K562 (cell line): ENCODE results near the gene LAMA5. TPM values are rescaled to one million over a fixed set of nuclear protein-coding genes. Genes with fewer than 3 reads are reported as not detected.
A peak's percentile ranks its signal among the peaks of the same experiment; 100 is the strongest.

Experiments
- ATAC-seq: fragments of 200-7000 bp; cut with Tn5 transposase; 3 replicates; pipeline ENCODE4 v1.9.1; 2020; ENCODE audit warnings: moderate library complexity
- BruUV-seq: library from RNA; stranded (reverse); fragments of 400-500 nt; replicated peaks from 2 replicates; lab custom pipeline; 2021; lab: Mats Ljungman, UMichigan
- CTCF ChIA-PET: fragments of 300-600 bp; formaldehyde crosslinking; extraction: SDS; loops from one replicate; lab custom pipeline; 2021; ENCODE audit warnings: low intra/inter-chr PET ratio; lab: Yijun Ruan, JAX
- POLR2A ChIA-PET: fragments of 300-600, 350-650 bp; sonication (Branson Sonifier 250); formaldehyde crosslinking; extraction: SDS; loops from one replicate; lab custom pipeline; 2021; ENCODE audit warnings: antibody characterized with exemption, inconsistent platforms; lab: Yijun Ruan, JAX
- DNase-seq, 4 experiments: peaks; one replicate each; pipeline versions ENCODE4 v3.0.0 to v3.0.0-alpha.2; 2011 to 2018; ENCODE audit warnings: low spot score in 3 of 4, mixed read lengths in 3 of 4; ENCODE audit errors: extremely low read depth in 1 of 4
- FAIRE-seq: peaks from 2 replicates; lab custom pipeline; 2011; peaks lifted over from hg19 to GRCh38; lab: Jason Lieb, UNC
- H2AFZ ChIP-seq: 2 replicates; pipeline ENCODE4 v1.6.0; 2011; ENCODE audit warnings: low read depth, low read length, control low read depth, inconsistent platforms
- H3K27ac ChIP-seq: fragments of 200-600 bp; 3 replicates; pipeline ENCODE4 v1.8.0; 2011; ENCODE audit warnings: low read depth, mild to moderate bottlenecking, control low read depth, inconsistent platforms, low read length, moderate library complexity, mixed read lengths; ENCODE audit errors: extremely low read depth
- H3K27me3 ChIP-seq, 2 experiments: fragments of 300-600 bp in 1 of 2; 2 replicates in 1 of 2; 3 replicates in 1 of 2; pipeline versions ENCODE4 v1.6.0 to v1.8.0; 2011; ENCODE audit warnings: inconsistent platforms in 2 of 2, low read length in 2 of 2, mild to moderate bottlenecking in 1 of 2, mixed read lengths in 1 of 2, moderate library complexity in 1 of 2; ENCODE audit not compliant: control insufficient read depth in 2 of 2, insufficient read depth in 2 of 2
- H3K36me3 ChIP-seq: fragments of 300-600 bp; 3 replicates; pipeline ENCODE4 v1.8.0; 2011; ENCODE audit warnings: mild to moderate bottlenecking, low read length, inconsistent platforms; ENCODE audit not compliant: control insufficient read depth, insufficient read depth
- H3K4me1 ChIP-seq, 2 experiments: fragments of 200-600 bp in 1 of 2; replicated peaks in 1 of 2; 2 replicates in 1 of 2; 3 replicates in 1 of 2; pipeline versions ENCODE4 v1.5.1 to v1.8.0; 2011; ENCODE audit warnings: inconsistent platforms in 2 of 2, low read length in 2 of 2, mild to moderate bottlenecking in 1 of 2, mixed read lengths in 1 of 2, moderate library complexity in 1 of 2; ENCODE audit not compliant: control insufficient read depth in 2 of 2, insufficient read depth in 2 of 2
- H3K4me2 ChIP-seq: 2 replicates; pipeline ENCODE4 v1.6.1; 2011; ENCODE audit warnings: low read length, control low read depth, inconsistent platforms, mixed read lengths; ENCODE audit not compliant: insufficient read depth
- H3K4me3 ChIP-seq: fragments of 200-600 bp; sonication (generic), shearing (Covaris generic); 2 replicates; pipeline ENCODE4 v1.5.1; 2016; ENCODE audit warnings: control low read depth, inconsistent platforms
- H3K79me2 ChIP-seq: fragments of 200-600 bp; 3 replicates; pipeline ENCODE4 v1.8.0; 2011; ENCODE audit warnings: low read length, inconsistent platforms; ENCODE audit not compliant: control insufficient read depth, insufficient read depth
- H3K9ac ChIP-seq, 2 experiments: 2 replicates each; pipeline versions ENCODE4 v1.6.0 to v1.6.1; 2011; ENCODE audit warnings: low read depth in 2 of 2, low read length in 2 of 2, control low read depth in 1 of 2, inconsistent platforms in 1 of 2, mild to moderate bottlenecking in 1 of 2, mixed read lengths in 1 of 2; ENCODE audit not compliant: insufficient read depth in 1 of 2
- H3K9me1 ChIP-seq: one replicate; pipeline ENCODE4 v1.6.0; 2011; ENCODE audit warnings: inconsistent platforms, mild to moderate bottlenecking, low read length, moderate library complexity; ENCODE audit not compliant: control insufficient read depth, insufficient read depth
- H3K9me3 ChIP-seq: replicated peaks from 2 replicates; pipeline ENCODE4 v1.5.1; 2011; ENCODE audit warnings: low read depth, low read length, inconsistent platforms; ENCODE audit not compliant: control insufficient read depth, insufficient read depth
- H4K20me1 ChIP-seq: replicated peaks from 2 replicates; pipeline ENCODE4 v1.6.1; 2011; ENCODE audit warnings: low read length, inconsistent platforms, mixed read lengths; ENCODE audit not compliant: control insufficient read depth, insufficient read depth
- C11orf30 ChIP-seq: fragments of 450-650 bp; IDR thresholded peaks from 2 replicates; pipeline ENCODE4 v1.6.1; 2016; ENCODE audit warnings: low read depth, mild to moderate bottlenecking
- CXXC5 ChIP-seq: fragments of 250-450 bp; sonication (Bioruptor Pico); IDR thresholded peaks from 2 replicates; pipeline ENCODE4 v1.8.0; 2022; ENCODE audit warnings: inconsistent platforms, mild to moderate bottlenecking, moderate library complexity
- PRMT5 ChIP-seq: sonication (generic); formaldehyde crosslinking; IDR thresholded peaks from 2 replicates; pipeline ENCODE4 v1.5.0; 2020; ENCODE audit warnings: missing genetic modification reagents
- PTBP1 ChIP-seq: fragments of 200-400 bp; formaldehyde crosslinking; IDR thresholded peaks from 2 replicates; pipeline ENCODE4 v1.6.1; 2017; ENCODE audit warnings: low read depth, low read length
- ZNF133 ChIP-seq: fragments of 250-450 bp; sonication (Bioruptor Pico); IDR thresholded peaks from 2 replicates; pipeline ENCODE4 v1.4.0; 2020; ENCODE audit warnings: mild to moderate bottlenecking
- ZNF316 ChIP-seq: fragments of 450-650 bp; IDR thresholded peaks from 2 replicates; pipeline ENCODE4 v1.6.1; 2016
- ZNF696 ChIP-seq: fragments of 250-450 bp; sonication (Bioruptor Pico); conservative IDR thresholded peaks from 2 replicates; pipeline ENCODE4 v1.4.0; 2020; ENCODE audit warnings: mild to moderate bottlenecking, moderate library complexity
- WGBS: fragments of 100-300 bp; shearing (Covaris generic); methylation state at CpG from one replicate; pipeline ENCODE4 v1.1.6; 2016; ENCODE audit warnings: low coverage, mixed read lengths; ENCODE audit not compliant: insufficient coverage; ENCODE audit errors: missing lambda C conversion rate; 5-methylcytosine and 5-hydroxymethylcytosine counted together
- in situ Hi-C: fragments of 300-500 bp; cut with MboI; formaldehyde crosslinking; loops from 4 replicates; pipeline ENCODE4 v1.15.0; 2018; ENCODE audit warnings: inconsistent platforms, mixed read lengths
- intact Hi-C: fragments of 100-400 bp; cut with micrococcal nuclease; formaldehyde crosslinking; loops from 2 replicates; pipeline ENCODE4 v1.14.2; 2022
- polyA plus RNA-seq, 8 experiments: library from polyadenylated mRNA; depleted of rRNA in 4 of 8; stranded (reverse) in 5 of 8; unstranded in 3 of 8; fragments of >200 nt; fragmentation: Nextera tagmentation in 2 of 8; fragmentation: Illumina TruSeq in 1 of 8; extraction: Ambion mirVana in 2 of 8; extraction: Trizol in 1 of 8; gene quantifications; 2 replicates each; pipeline versions ENCODE4 v1.2.1 to v1.2.3, GENCODE V29; 2011 to 2014; ENCODE audit warnings: inconsistent platforms in 1 of 8, missing spikeins in 1 of 8
- total RNA-seq, 7 experiments: library from RNA; depleted of rRNA in 6 of 7; stranded (reverse); fragments of >200 nt in 6 of 7; fragmentation: Illumina TruSeq in 2 of 7; extraction: Trizol in 2 of 7; gene quantifications; 2 replicates each; pipeline versions ENCODE4 v1.2.1 to v1.2.3, GENCODE V29; 2011 to 2021; ENCODE audit warnings: low replicate concordance in 1 of 7
- TF ChIP-seq, protein P1 (sequence below), 2 experiments: fragments of 450-650 bp; IDR thresholded peaks; 2 replicates each; pipeline ENCODE4 v1.6.1; 2016; ENCODE audit warnings: mild to moderate bottlenecking in 2 of 2, borderline replicate concordance in 1 of 2, low read depth in 1 of 2, moderate library complexity in 1 of 2

LAMA5 gene
- total and polyA plus RNA-seq, 9 of the 15 experiments (the other 6 are each of a cell fraction or from before 2014, with no cell fraction given): 0.31 to 101 (median 7.8) TPM

DNA sequence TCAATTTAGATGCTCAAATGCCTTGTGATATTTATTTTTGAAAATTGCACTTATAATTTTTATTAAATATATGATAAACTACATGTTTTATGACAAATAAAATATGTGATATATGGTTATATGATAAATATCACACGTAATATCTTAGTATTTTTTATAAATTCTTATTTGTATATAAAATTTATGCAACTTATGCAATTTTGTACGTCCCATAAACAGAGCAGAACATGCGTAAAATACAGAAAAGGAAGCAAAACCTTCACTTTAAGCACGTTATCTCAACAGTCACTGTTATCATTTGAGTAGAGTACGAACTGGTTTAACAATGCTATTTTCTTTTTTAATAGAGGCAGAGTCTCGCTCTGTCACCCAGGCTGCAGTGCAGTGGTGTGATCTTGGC lies 80.0 kb downstream of the LAMA5 start:
- Histone ChIP-seq H4K20me1 (no peaks in the 10 kb centered on the region), H3K4me1 (peaks cover 0 to 6% of the 10 kb centered on the region in 2 experiments; a peak in 1 of 5 replicates), H3K9me1 (no peaks in the 10 kb centered on the region), H3K9ac (no peak overlapping the region), H3K27ac (no peak overlapping the region), H2AFZ (no peak overlapping the region), H3K4me2 (no peak overlapping the region), H3K79me2 (no peaks in the 10 kb centered on the region), H3K36me3 (peaks cover 24% of the 10 kb centered on the region; the same call in 2 of the 3 replicates), H3K4me3 (no peak overlapping the region), H3K27me3 (no peaks in the 10 kb centered on the region), H3K9me3 (no peaks in the 10 kb centered on the region)
- WGBS: 71% methylated on average over 6 of the region's 6 CpGs
- in situ Hi-C loops: no loop called here
- ATAC-seq (no peak), FAIRE-seq (no peak), DNase-seq (no peak)
- POLR2A ChIA-PET: no interaction called here
- BruUV-seq: no TSS peak
- intact Hi-C loops: no loop called here
- CTCF ChIA-PET: no interaction called here
- TF ChIP-seq C11orf30 (peak; percentile 44; the same call in 1 of the 2 replicates), PTBP1 (no peak), ZNF696 (CRISPR knock-in tag) (no peak), ZNF316 (peak; percentile 58)

DNA sequence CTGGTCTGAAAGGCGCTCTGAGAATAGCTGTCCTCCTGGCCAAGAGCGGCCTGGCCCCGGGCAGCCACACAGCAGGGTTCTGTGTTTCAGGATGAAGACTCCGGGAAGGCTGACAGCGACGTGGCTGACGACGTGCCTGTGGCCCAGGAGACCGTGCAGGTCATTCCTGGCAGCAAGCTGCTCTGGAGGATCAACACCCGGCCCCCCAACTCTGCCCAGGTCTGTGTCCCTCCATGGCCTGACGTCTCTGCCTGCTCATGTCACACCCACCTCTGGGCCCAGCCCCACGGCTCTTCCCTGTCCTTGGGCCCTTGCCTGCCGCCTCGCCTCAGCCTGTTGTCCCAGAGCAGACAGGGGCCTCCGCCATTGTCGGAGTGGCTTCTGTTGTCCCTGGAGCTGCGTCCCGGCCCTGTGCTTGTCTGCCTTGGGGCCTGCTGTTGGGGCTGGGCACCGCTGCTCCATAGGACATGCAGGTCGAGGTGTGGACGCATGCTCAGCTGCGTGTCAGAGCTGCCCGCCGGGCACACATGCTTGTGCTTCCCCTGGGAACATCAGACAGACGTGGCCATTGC lies 80.5 kb downstream of the LAMA5 start:
- no peaks in the 10 kb centered on the region for H3K27me3 ChIP-seq
- 82% methylated on average over 8 of the region's 25 CpGs for WGBS
- H4K20me1 ChIP-seq: no peaks in the 10 kb centered on the region
- H3K79me2 ChIP-seq: no peaks in the 10 kb centered on the region
- H3K27ac ChIP-seq: no peak overlapping the region
- no peaks in the 10 kb centered on the region for H3K9me3 ChIP-seq
- no TSS peak for BruUV-seq
- H3K9me1 ChIP-seq: no peaks in the 10 kb centered on the region
- intact Hi-C loops: no loop called here
- FAIRE-seq (no peak), ATAC-seq (no peak), DNase-seq (no peak)
- in situ Hi-C loops: no loop called here
- H3K9ac ChIP-seq: peak overlapping the region in 1 of 2 experiments; percentile 58; a peak in 1 of 4 replicates
- peaks cover 0 to 6% of the 10 kb centered on the region in 2 experiments; a peak in 1 of 5 replicates for H3K4me1 ChIP-seq
- H3K4me3 ChIP-seq: no peak overlapping the region
- POLR2A ChIA-PET: interaction anchor here (1.8 kb wide), 1 partner anchor 12 kb away, joined by 6 read pairs; no protein-coding TSS in a partner anchor
- peaks cover 29% of the 10 kb centered on the region; the same call in 2 of the 3 replicates for H3K36me3 ChIP-seq
- H2AFZ ChIP-seq: no peak overlapping the region
- no peak overlapping the region for H3K4me2 ChIP-seq
- CTCF ChIA-PET: no interaction called here
- TF ChIP-seq ZNF133 (CRISPR knock-in tag) (no peak), PRMT5 (CRISPR knock-in tag) (no peak), CXXC5 (CRISPR knock-in tag) (no peak)
- TF ChIP-seq, protein P1, sequence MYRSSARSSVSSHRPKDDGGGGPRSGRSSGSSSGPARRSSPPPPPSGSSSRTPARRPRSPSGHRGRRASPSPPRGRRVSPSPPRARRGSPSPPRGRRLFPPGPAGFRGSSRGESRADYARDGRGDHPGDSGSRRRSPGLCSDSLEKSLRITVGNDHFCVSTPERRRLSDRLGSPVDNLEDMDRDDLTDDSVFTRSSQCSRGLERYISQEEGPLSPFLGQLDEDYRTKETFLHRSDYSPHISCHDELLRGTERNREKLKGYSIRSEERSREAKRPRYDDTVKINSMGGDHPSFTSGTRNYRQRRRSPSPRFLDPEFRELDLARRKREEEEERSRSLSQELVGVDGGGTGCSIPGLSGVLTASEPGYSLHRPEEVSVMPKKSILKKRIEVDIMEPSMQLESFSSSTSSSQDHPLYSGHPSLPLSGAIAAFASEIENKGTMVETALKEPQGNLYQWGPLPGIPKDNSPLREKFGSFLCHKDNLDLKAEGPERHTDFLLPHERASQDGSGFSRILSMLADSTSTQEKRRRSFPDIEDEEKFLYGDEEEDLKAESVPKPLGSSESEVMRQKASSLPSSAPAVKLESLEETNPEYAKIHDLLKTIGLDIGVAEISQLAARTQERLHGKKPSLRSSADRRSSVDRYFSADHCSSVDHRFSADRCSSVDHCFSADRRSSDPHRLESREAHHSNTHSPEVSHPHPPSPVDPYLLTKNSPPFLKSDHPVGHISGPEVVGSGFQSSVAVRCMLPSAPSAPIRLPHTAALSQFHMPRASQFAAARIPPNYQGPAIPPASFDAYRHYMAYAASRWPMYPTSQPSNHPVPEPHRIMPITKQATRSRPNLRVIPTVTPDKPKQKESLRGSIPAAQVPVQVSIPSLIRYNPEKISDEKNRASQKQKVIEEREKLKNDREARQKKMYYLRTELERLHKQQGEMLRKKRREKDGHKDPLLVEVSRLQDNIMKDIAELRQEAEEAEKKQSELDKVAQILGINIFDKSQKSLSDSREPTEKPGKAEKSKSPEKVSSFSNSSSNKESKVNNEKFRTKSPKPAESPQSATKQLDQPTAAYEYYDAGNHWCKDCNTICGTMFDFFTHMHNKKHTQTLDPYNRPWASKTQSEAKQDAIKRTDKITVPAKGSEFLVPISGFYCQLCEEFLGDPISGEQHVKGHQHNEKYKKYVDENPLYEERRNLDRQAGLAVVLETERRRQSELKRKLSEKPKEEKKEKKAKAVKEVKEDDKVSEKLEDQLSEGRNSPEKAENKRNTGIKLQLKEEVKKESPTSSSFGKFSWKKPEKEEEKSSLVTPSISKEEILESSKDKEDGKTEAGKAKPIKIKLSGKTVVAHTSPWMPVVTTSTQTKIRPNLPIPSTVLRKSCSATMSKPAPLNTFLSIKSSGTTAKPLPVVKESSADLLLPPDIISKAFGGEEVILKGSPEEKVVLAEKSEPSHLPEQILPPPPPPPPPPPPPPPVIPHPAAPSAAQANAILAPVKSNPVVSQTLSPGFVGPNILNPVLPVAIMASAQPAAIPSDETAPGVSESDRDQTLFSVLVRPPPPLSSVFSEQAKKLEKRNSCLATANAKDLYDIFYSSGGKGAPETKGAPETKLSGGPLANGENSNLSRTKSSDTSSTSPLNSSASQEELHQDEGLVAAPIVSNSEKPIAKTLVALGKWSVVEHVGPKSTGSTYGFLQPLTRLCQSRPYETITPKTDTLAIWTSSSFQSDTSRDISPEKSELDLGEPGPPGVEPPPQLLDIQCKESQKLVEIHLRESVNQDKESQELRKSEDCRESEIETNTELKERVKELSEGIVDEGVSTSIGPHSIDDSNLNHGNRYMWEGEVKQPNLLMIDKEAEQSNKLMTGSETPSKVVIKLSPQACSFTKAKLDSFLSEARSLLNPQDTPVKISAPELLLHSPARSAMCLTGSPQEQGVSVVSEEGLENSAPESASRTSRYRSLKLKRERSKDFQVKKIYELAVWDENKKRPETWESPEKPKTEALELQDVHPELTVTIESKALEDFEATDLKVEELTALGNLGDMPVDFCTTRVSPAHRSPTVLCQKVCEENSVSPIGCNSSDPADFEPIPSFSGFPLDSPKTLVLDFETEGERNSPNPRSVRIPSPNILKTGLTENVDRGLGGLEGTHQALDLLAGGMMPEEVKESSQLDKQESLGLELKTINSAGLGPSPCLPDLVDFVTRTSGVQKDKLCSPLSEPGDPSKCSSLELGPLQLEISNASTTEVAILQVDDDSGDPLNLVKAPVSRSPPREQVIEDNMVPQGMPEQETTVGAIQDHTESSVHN (IDR thresholded peaks at IDR 0.05; ENCODE audit: borderline replicate concordance in 1 of 2, low read depth in 1 of 2): no peak
